Measurements from ENCODE around the gene PTBP1.

GRCh38 chr19:831407-832369 is 34.4 kb downstream of the PTBP1 start:
- no peak for TF ChIP-seq MAX (IDR thresholded peaks at IDR 0.05)
- TF ChIP-seq CTCF (IDR thresholded peaks at IDR 0.05; ENCODE audit: low read depth, low read length, missing input control) = no peak
- TF ChIP-seq ZBTB33 (IDR thresholded peaks at IDR 0.05) = no peak

Data from liver (tissue), 2 donors.